DND-41 (cell line): ENCODE results near the gene MICU2.

Source experiments
- ATAC-seq: fragments of 200-7000 bp; cut with Tn5 transposase; 3 replicates; pipeline ENCODE4 v1.9.1; 2021; ENCODE audit warnings: low read depth; ENCODE audit not compliant: insufficient read depth
- DNase-seq: peaks from one replicate; pipeline ENCODE4 v3.0.0-alpha.2; 2020
- H2AFZ ChIP-seq: 2 replicates; pipeline ENCODE4 v1.6.0; 2012; ENCODE audit warnings: low read depth, low read length
- H3K27ac ChIP-seq: 2 replicates; pipeline ENCODE4 v1.5.1; 2012; ENCODE audit warnings: low read length, inconsistent platforms
- H3K27me3 ChIP-seq: fragments of 200-600 bp; sonication (generic); 2 replicates; pipeline ENCODE4 v1.6.0; 2012; ENCODE audit warnings: low read length, mild to moderate bottlenecking, inconsistent platforms; ENCODE audit not compliant: insufficient read depth, poor library complexity
- H3K36me3 ChIP-seq: 2 replicates; pipeline ENCODE4 v1.5.1; 2012; ENCODE audit warnings: low read length, inconsistent platforms; ENCODE audit not compliant: insufficient read depth
- H3K4me1 ChIP-seq: 2 replicates; pipeline ENCODE4 v1.5.1; 2012; ENCODE audit warnings: mild to moderate bottlenecking, low read length; ENCODE audit not compliant: insufficient read depth
- H3K4me2 ChIP-seq: 2 replicates; pipeline ENCODE4 v1.6.0; 2012; ENCODE audit warnings: mild to moderate bottlenecking, moderate library complexity, low read length, inconsistent platforms; ENCODE audit not compliant: insufficient read depth
- H3K4me3 ChIP-seq, 2 experiments: fragments of 200-600 bp in 1 of 2; shearing (Covaris generic) in 1 of 2; 2 replicates each; pipeline ENCODE4 v1.5.1; 2012 to 2016; ENCODE audit warnings: inconsistent platforms in 2 of 2, low read length in 2 of 2, mild to moderate bottlenecking in 2 of 2, low read depth in 1 of 2, moderate library complexity in 1 of 2
- H3K79me2 ChIP-seq: 2 replicates; pipeline ENCODE4 v1.6.0; 2012; ENCODE audit warnings: low read length, inconsistent platforms; ENCODE audit not compliant: insufficient read depth
- H3K9ac ChIP-seq: 2 replicates; pipeline ENCODE4 v1.6.0; 2012; ENCODE audit warnings: low read depth, mild to moderate bottlenecking, inconsistent platforms, low read length, moderate library complexity
- H3K9me3 ChIP-seq: 2 replicates; pipeline ENCODE4 v1.5.1; 2012; ENCODE audit warnings: low read length, moderate library complexity, mild to moderate bottlenecking, inconsistent platforms; ENCODE audit not compliant: insufficient read depth, severe bottlenecking
- H4K20me1 ChIP-seq: 2 replicates; pipeline ENCODE4 v1.6.0; 2012; ENCODE audit warnings: low read length; ENCODE audit not compliant: insufficient read depth
- EZH2 ChIP-seq: IDR thresholded peaks from 3 replicates; pipeline ENCODE4 v1.6.1; 2012; ENCODE audit warnings: borderline replicate concordance, low read depth, mild to moderate bottlenecking, moderate library complexity, low read length, inconsistent platforms; ENCODE audit not compliant: severe bottlenecking
- TF ChIP-seq, protein P1 (sequence below): IDR thresholded peaks from 2 replicates; pipeline ENCODE4 v1.5.1; 2012; ENCODE audit warnings: borderline replicate concordance, low read length, moderate library complexity, mild to moderate bottlenecking; ENCODE audit not compliant: poor library complexity, severe bottlenecking; ENCODE audit errors: extremely low read depth

The MICU2 gene

DNA sequence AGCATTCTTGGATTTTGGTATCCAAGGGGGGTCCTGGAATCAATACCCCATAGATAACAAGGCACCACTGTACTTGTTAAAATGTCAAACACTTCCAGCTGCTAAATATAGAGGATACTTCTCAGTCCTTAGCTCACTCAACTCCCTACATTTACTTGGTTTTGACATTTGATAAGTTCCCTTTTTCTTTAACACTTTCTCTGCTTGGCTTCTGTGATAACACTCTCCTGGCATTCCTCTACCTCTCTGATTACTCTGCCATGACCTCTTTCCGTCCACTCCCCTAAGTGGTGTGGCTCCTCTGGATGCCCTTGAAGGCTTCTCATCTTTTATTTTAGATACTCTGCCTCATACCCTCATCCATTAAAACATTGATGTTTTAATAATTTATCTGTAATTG is 65.2 kb downstream of the MICU2 start:
- no peaks in the 10 kb centered on the region for H4K20me1 ChIP-seq
- no peaks in the 10 kb centered on the region; the same call in 1 of the 2 replicates for H3K79me2 ChIP-seq
- no peak overlapping the region for H3K4me2 ChIP-seq
- H3K36me3 ChIP-seq = peaks cover 10% of the 10 kb centered on the region; the same call in 1 of the 2 replicates
- H3K27me3 ChIP-seq = no peaks in the 10 kb centered on the region
- no peak for ATAC-seq
- H3K4me3 ChIP-seq = no peak overlapping the region
- no peak overlapping the region for H3K9ac ChIP-seq
- H3K27ac ChIP-seq = no peak overlapping the region
- H2AFZ ChIP-seq = no peak overlapping the region
- H3K9me3 ChIP-seq = no peaks in the 10 kb centered on the region
- TF ChIP-seq, protein P1, sequence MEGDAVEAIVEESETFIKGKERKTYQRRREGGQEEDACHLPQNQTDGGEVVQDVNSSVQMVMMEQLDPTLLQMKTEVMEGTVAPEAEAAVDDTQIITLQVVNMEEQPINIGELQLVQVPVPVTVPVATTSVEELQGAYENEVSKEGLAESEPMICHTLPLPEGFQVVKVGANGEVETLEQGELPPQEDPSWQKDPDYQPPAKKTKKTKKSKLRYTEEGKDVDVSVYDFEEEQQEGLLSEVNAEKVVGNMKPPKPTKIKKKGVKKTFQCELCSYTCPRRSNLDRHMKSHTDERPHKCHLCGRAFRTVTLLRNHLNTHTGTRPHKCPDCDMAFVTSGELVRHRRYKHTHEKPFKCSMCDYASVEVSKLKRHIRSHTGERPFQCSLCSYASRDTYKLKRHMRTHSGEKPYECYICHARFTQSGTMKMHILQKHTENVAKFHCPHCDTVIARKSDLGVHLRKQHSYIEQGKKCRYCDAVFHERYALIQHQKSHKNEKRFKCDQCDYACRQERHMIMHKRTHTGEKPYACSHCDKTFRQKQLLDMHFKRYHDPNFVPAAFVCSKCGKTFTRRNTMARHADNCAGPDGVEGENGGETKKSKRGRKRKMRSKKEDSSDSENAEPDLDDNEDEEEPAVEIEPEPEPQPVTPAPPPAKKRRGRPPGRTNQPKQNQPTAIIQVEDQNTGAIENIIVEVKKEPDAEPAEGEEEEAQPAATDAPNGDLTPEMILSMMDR = no peak
- no peaks in the 10 kb centered on the region for H3K4me1 ChIP-seq
- no peak for DNase-seq

DNA sequence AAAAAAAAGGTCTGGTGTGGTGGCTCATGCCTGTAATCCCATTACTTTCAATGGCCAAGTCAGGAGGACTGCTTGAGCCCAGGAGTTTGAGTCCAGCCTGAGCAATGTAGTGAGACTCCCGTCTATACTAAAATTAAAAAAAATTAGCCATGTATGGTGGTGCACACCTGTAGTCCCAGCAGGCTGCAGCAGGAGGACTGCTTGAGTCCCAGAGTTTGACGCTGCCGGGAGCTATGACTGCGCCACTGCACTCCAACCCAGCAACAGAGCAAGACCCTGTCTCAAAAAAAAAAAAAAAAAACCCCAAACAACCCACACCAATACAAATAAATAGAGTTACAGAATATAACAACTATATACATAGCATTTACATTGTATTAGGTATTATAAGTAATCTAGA is 65.7 kb downstream of the MICU2 start:
- H3K36me3 ChIP-seq = peaks cover 10% of the 10 kb centered on the region; the same call in 1 of the 2 replicates
- no peak overlapping the region for H3K9ac ChIP-seq
- H2AFZ ChIP-seq = no peak overlapping the region
- H4K20me1 ChIP-seq = no peaks in the 10 kb centered on the region
- H3K4me1 ChIP-seq = no peaks in the 10 kb centered on the region
- H3K79me2 ChIP-seq = no peaks in the 10 kb centered on the region; the same call in 1 of the 2 replicates
- ATAC-seq = no peak
- TF ChIP-seq, protein P1 = no peak
- TF ChIP-seq EZH2 = no peak
- no peak overlapping the region for H3K27ac ChIP-seq
- H3K4me2 ChIP-seq = no peak overlapping the region
- no peak overlapping the region for H3K4me3 ChIP-seq
- H3K9me3 ChIP-seq = no peaks in the 10 kb centered on the region
- no peak for DNase-seq
- H3K27me3 ChIP-seq = no peaks in the 10 kb centered on the region

DNA sequence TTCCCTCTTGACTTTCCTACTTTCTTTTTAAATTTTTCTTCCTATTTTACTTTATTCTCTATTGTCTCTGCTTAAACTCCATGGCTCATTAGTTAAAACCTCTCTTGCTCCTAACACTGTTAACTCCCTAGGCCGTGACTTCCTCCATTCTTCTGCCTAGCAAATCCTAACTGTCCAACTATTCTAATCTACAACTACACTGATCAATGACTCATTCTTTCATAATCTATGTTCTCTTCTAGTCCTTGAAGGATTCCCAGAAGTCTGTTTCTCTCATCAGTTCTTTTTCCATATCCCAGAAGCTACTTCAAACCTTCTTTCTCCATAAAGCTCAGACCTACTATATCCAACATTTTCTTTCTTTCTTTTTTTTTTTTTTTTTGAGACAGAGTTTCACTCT is 66.9 kb downstream of the MICU2 start:
- Histone ChIP-seq H3K9me3 (no peaks in the 10 kb centered on the region), H3K4me2 (no peak overlapping the region), H3K4me1 (no peaks in the 10 kb centered on the region), H3K9ac (no peak overlapping the region), H3K4me3 (no peak overlapping the region), H2AFZ (no peak overlapping the region), H3K79me2 (no peaks in the 10 kb centered on the region), H3K36me3 (peaks cover 13% of the 10 kb centered on the region; the same call in 1 of the 2 replicates), H3K27me3 (no peaks in the 10 kb centered on the region), H3K27ac (no peak overlapping the region), H4K20me1 (no peaks in the 10 kb centered on the region)
- DNase-seq = no peak
- TF ChIP-seq, protein P1 = no peak
- TF ChIP-seq EZH2 = no peak
- ATAC-seq = no peak

DNA sequence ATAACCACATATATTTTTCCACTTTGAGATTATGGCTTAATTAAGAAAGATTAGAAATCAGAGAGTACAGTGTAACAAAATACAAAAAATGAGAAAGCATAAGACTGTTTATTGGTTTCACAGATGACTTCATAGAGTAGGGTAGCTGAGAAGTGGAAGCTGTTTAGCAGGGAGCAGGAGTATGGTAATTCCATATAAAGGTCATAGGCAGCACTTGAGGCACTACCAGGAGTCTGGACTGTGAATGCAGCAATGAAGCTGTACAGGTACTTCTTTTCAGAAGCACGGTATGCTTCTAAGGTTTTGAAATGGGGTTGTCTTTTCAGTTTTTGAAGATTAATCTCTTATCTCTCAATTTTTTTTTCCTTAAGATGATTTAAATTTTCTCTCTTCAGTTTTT is 69.2 kb downstream of the MICU2 start:
- Histone ChIP-seq H3K4me2 (no peak overlapping the region), H3K9ac (no peak overlapping the region), H3K9me3 (no peaks in the 10 kb centered on the region), H2AFZ (no peak overlapping the region), H3K27me3 (no peaks in the 10 kb centered on the region), H3K4me3 (no peak overlapping the region), H3K27ac (no peak overlapping the region), H3K79me2 (no peaks in the 10 kb centered on the region), H3K36me3 (peaks cover 13% of the 10 kb centered on the region; the same call in 1 of the 2 replicates), H4K20me1 (no peaks in the 10 kb centered on the region), H3K4me1 (peaks cover 4% of the 10 kb centered on the region)
- ATAC-seq (no peak), DNase-seq (no peak)
- TF ChIP-seq, protein P1 = no peak
- TF ChIP-seq EZH2 = no peak
